Esophagus muscularis mucosa (tissue), 4 donors: Measurements from ENCODE around the gene GPR157. TPM values are rescaled to one million over a fixed set of nuclear protein-coding genes. Genes with fewer than 3 reads are reported as not detected.

Source experiments
- DNase-seq: peaks from one replicate; pipeline ENCODE4 v3.0.0-alpha.2; 2017; ENCODE audit errors: extremely low spot score
- H3K27ac ChIP-seq, 4 donors: fragments of 200-600 bp; sonication (generic); replicated peaks in 1 of 4; 1 replicate in 3 of 4; 2 replicates in 1 of 4; pipeline ENCODE4 v1.5.1; 2016 to 2019; ENCODE audit warnings: mild to moderate bottlenecking in 1 of 4
- H3K27me3 ChIP-seq, 4 donors: fragments of 200-600 bp; sonication (generic); one replicate each; pipeline versions ENCODE4 v1.5.1 to v1.6.0; 2016 to 2019
- H3K36me3 ChIP-seq, 4 donors: fragments of 200-600 bp; sonication (generic); one replicate each; pipeline ENCODE4 v1.5.1; 2016 to 2019
- H3K4me1 ChIP-seq, 4 donors: fragments of 200-600 bp; sonication (generic); one replicate each; pipeline ENCODE4 v1.5.1; 2016 to 2019
- H3K4me3 ChIP-seq, 4 donors: fragments of 200-600 bp; sonication (generic); 1 replicate in 2 of 4; 2 replicates in 2 of 4; pipeline ENCODE4 v1.5.1; 2016 to 2019; ENCODE audit warnings: mild to moderate bottlenecking in 4 of 4, moderate library complexity in 1 of 4
- H3K9me3 ChIP-seq, 4 donors: fragments of 200-600 bp; sonication (generic); 1 replicate in 3 of 4; 2 replicates in 1 of 4; pipeline ENCODE4 v1.5.1; 2016 to 2019
- CTCF ChIP-seq, 3 experiments: fragments of 200-600 bp in 2 of 3; fragments of 450-650 bp in 1 of 3; sonication (generic) in 2 of 3; IDR thresholded peaks; one replicate each; pipeline ENCODE4 v1.5.1; 2017 to 2019; ENCODE audit warnings: antibody characterized with exemption in 3 of 3, mild to moderate bottlenecking in 2 of 3, moderate library complexity in 1 of 3
- EP300 ChIP-seq: sonication (generic); formaldehyde crosslinking; IDR thresholded peaks from one replicate; pipeline ENCODE4 v1.6.1; 2017; ENCODE audit warnings: antibody characterized with exemption
- POLR2A ChIP-seq: fragments of 450-650 bp; IDR thresholded peaks from one replicate; pipeline ENCODE4 v1.6.1; 2017; ENCODE audit warnings: antibody characterized with exemption, moderate library complexity, mild to moderate bottlenecking, low read depth
- POLR2AphosphoS5 ChIP-seq, 2 donors: sonication (generic); formaldehyde crosslinking; IDR thresholded peaks; one replicate each; pipeline ENCODE4 v1.6.1; 2017; ENCODE audit warnings: antibody characterized with exemption in 2 of 2
- WGBS: methylation state at CpG from one replicate; pipeline ENCODE4 v1.1.5; 2018; 5-methylcytosine and 5-hydroxymethylcytosine counted together
- intact Hi-C: fragments of 100-400 bp; cut with DNase I; formaldehyde crosslinking; loops from one replicate; pipeline ENCODE4 v1.15.1; 2023
- total RNA-seq, 4 donors: library from RNA; depleted of rRNA; stranded (reverse); fragments of >200 nt; gene quantifications; one replicate each; pipeline versions ENCODE4 v1.1.0 to v1.2.1, GENCODE V29; 2016

The GPR157 gene
- total RNA-seq, 4 donors from 2014 or later, result 2.5 to 8.4 (median 3.8) TPM

GRCh38 chr1:9119745-9120144 is 9.2 kb downstream of the GPR157 start:
- Histone ChIP-seq H3K4me1 (peaks cover 0 to 12% (median 1%) of the 10 kb centered on the region in 4 donors), H3K36me3 (peaks cover 0 to 18% (median 0%) of the 10 kb centered on the region in 4 donors), H3K27ac (no peak overlapping the region), H3K9me3 (no peaks in the 10 kb centered on the region), H3K27me3 (no peaks in the 10 kb centered on the region), H3K4me3 (no peak overlapping the region)
- no peak for DNase-seq
- TF ChIP-seq CTCF (IDR thresholded peaks at IDR 0.05) (no peak), POLR2AphosphoS5 (IDR thresholded peaks at IDR 0.05) (no peak), POLR2A (no peak), EP300 (no peak)
- 92% methylated on average over 9 of the region's 9 CpGs for WGBS
- intact Hi-C loops, result no loop called here

GRCh38 chr1:9118186-9118585 is 10.7 kb downstream of the GPR157 start:
- TF ChIP-seq POLR2A (no peak), POLR2AphosphoS5 (IDR thresholded peaks at IDR 0.05) (no peak), EP300 (no peak), CTCF (IDR thresholded peaks at IDR 0.05) (no peak)
- intact Hi-C loops, result no loop called here
- Histone ChIP-seq H3K4me1 (peaks cover 0 to 12% (median 1%) of the 10 kb centered on the region in 4 donors), H3K36me3 (peaks cover 0 to 18% (median 1%) of the 10 kb centered on the region in 4 donors), H3K27ac (no peak overlapping the region), H3K4me3 (no peak overlapping the region), H3K9me3 (no peaks in the 10 kb centered on the region), H3K27me3 (no peaks in the 10 kb centered on the region)
- 72% methylated on average over 7 of the region's 7 CpGs for WGBS
- no peak for DNase-seq

DNA sequence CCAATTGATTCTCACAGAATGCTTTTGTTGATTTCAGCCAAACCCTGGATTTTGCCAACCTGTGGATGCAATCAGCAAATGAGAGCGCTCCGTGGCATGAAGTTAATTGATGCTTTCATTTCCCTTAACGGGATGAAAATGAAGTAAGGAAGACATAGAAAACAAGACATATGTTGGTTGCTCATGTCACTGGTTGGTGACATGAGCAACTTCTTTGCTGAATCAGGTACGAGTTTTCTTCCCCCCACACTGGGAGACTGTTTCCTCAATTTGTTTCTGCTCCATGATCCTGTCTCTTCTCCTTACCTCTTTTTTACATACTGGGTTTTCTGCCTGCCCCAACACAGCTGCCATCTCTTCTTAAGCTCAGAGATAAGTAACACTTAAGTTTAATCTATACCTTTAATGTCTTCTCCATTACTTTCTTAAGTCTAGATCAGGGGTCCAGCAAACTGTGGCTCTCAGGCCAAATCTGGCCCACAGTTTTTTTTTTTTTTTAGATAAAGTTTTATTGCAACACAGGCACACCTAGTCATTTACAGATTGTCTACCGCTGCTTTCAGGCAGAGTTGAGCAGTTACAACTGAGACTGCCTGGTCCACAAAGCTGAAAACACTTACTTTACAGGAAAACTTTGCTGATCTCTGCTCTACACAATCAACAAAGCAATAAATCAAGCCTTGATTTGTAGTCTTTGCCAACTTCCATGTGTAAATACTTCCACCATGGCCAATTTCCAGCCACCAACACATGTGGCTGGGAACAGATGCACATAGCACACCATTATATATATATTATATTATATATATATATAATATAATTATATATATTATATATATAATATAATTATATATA is 13.3 kb downstream of the GPR157 start:
- intact Hi-C loops, result no loop called here
- WGBS, result 86% methylated on average over 5 of the region's 5 CpGs
- TF ChIP-seq POLR2AphosphoS5 (IDR thresholded peaks at IDR 0.05), result no peak
- TF ChIP-seq POLR2A, result no peak
- TF ChIP-seq CTCF (IDR thresholded peaks at IDR 0.05), result no peak
- no peak for TF ChIP-seq EP300

DNA sequence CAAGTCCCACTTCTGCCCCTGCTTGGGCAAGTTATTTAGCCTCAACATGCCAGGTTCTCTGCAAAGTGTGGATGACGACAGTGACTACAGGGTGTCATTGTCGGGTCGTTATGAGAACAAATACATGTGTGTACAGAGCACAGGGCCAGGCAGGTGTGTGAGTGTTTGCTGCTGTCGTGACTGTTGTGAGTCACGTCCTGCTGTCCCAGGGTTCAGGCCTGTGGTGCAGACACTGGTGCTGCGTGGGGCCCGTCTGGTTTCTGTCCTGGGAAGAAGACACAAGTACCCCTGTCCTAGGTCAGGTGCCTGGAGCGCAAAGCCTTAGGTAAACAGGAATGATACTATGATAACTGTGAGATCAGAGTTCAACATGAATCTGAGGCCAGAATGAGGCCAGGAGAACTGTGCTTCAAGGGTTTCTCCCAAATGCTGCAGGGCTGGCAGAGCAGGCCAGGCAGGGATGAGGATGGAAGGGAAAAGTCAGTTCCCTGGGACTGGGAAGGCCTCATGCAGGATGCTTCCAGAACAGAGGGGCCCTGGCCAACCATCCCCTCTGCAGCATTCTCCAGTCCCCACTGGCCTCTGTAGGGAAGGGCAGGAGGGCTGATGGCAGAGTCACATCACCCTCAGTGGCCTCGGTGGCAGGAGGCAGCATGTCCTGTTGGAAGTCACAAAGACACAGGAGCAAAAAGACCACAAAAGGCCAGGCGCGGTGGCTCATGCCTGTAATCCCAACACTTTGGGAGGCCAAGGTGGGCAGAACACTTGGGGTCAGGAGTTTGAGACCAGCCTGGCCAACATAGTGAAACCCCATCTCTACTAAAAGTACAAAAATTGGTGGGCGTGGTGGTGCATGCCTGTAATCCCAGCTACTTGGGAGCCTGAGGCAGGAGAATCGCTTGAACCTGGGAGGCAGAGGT is 15.7 kb downstream of the GPR157 start:
- Histone ChIP-seq H3K9me3 (no peaks in the 10 kb centered on the region), H3K27me3 (no peaks in the 10 kb centered on the region), H3K36me3 (peaks cover 0 to 18% (median 12%) of the 10 kb centered on the region in 4 donors), H3K4me3 (no peak overlapping the region), H3K27ac (no peak overlapping the region), H3K4me1 (peaks cover 3 to 13% (median 11%) of the 10 kb centered on the region in 4 donors)
- WGBS, result 92% methylated on average over 13 of the region's 13 CpGs
- intact Hi-C loops, result no loop called here
- TF ChIP-seq EP300 (no peak), POLR2AphosphoS5 (IDR thresholded peaks at IDR 0.05) (no peak), POLR2A (no peak), CTCF (IDR thresholded peaks at IDR 0.05) (no peak)
- no peak for DNase-seq

More for the DNA sequence above, 13.3 kb downstream of the GPR157 start:
- no peaks in the 10 kb centered on the region for H3K9me3 ChIP-seq
- H3K27me3 ChIP-seq, result no peaks in the 10 kb centered on the region
- DNase-seq, result no peak
- H3K36me3 ChIP-seq, result peaks cover 0 to 16% (median 6%) of the 10 kb centered on the region in 4 donors
- no peak overlapping the region for H3K4me3 ChIP-seq
- H3K27ac ChIP-seq, result no peak overlapping the region
- peaks cover 6 to 9% (median 7%) of the 10 kb centered on the region in 4 donors for H3K4me1 ChIP-seq
